Activated T-helper 17 cell treated with anti-CD3 and anti-CD28 coated beads, Interleukin-2, amount 50 U/mL, for 72 hours (primary cell): ENCODE results near the gene PRR12. TPM values are rescaled to one million over a fixed set of nuclear protein-coding genes. Genes with fewer than 3 reads are reported as not detected.
"Not testable (repeated sequence)": the region's sequence is repeated elsewhere in the genome, so short reads cannot be mapped to it uniquely, and the experiment has no call there.

ENCODE experiments used
- ATAC-seq: fragments of 150-1000 bp; cut with Tn5 transposase; replicated peaks from 2 replicates; pipeline ENCODE4 v1.10.0; 2021; ENCODE audit warnings: mild to moderate bottlenecking, moderate library complexity
- H3K27ac Mint-ChIP-seq: one replicate; pipeline ENCODE4 v1.8.0; 2022; ENCODE audit warnings: mixed read lengths
- H3K27me3 Mint-ChIP-seq: one replicate; pipeline ENCODE4 v1.8.0; 2022; ENCODE audit warnings: mixed read lengths
- H3K36me3 Mint-ChIP-seq: one replicate; pipeline ENCODE4 v1.8.0; 2022; ENCODE audit warnings: low read depth, mild to moderate bottlenecking, mixed read lengths
- H3K4me1 Mint-ChIP-seq: one replicate; pipeline ENCODE4 v1.8.0; 2022; ENCODE audit warnings: mixed read lengths
- H3K4me3 Mint-ChIP-seq: one replicate; pipeline ENCODE4 v1.8.0; 2022; ENCODE audit warnings: mild to moderate bottlenecking, mixed read lengths
- H3K9me3 Mint-ChIP-seq: one replicate; pipeline ENCODE4 v1.8.0; 2022; ENCODE audit warnings: mixed read lengths
- total RNA-seq, 2 donors: library from RNA; stranded (reverse); gene quantifications; one replicate each; pipeline ENCODE4 v1.2.3, GENCODE V29; 2022

The PRR12 gene
- total RNA-seq, 2 donors from 2014 or later: 27.2 to 27.8 TPM

DNA sequence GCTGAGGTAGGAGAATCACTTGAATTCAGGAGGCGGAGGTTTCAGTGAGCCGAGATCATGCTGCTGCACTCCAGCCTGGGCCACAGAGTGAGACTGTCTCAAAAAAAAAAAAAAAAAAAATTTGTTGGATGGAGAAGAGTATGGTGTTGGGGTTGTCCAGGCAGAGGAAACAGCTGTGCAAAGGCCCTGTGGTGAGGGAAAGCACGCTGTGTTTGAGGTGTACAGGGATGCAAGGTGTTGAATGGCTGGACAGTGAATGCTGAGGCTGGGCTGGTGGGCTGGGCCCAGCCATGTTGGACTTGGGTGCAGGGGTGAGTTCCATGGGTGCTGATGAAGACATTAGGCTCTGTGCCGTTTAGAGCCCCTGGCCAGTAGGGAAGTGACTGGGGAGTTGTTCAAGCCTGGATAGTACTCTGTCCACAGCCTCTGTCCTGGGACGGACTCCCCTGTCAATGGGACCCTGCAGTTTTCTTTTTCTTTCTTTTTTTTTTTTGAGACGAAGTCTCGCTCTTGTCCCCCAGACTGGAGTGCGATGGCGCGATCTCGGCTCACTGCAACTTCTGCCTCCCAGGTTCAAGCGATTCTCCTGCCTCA, 18.6 kb downstream of the PRR12 start:
- ATAC-seq: no peak
- no peaks in the 10 kb centered on the region for H3K9me3 Mint-ChIP-seq
- H3K4me1 Mint-ChIP-seq: peaks cover 11% of the 10 kb centered on the region
- no peak overlapping the region for H3K27ac Mint-ChIP-seq
- peaks cover 57% of the 10 kb centered on the region for H3K36me3 Mint-ChIP-seq
- no peaks in the 10 kb centered on the region for H3K27me3 Mint-ChIP-seq
- no peak overlapping the region for H3K4me3 Mint-ChIP-seq

DNA sequence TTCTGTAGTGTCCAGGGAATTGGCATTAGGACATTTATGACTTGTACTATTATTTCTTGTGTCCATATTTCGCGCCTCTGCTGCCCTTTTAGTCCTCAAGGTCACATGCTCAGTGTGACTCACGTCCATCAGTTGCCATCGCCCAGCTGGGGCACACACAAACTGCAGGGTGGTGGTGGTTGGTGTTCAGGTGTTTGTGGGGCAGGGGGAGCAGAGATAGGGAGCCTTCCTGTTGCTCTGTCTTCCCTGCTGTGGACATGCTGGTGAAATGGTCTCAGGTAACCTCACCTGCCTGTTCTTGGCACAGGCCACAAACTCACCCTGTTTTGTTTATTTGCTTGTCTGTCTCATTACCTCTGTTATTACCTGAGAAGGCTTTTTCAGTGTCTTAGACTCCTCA, 22.4 kb downstream of the PRR12 start:
- peak overlapping the region; percentile 89 for H3K27ac Mint-ChIP-seq
- ATAC-seq: no peak

DNA sequence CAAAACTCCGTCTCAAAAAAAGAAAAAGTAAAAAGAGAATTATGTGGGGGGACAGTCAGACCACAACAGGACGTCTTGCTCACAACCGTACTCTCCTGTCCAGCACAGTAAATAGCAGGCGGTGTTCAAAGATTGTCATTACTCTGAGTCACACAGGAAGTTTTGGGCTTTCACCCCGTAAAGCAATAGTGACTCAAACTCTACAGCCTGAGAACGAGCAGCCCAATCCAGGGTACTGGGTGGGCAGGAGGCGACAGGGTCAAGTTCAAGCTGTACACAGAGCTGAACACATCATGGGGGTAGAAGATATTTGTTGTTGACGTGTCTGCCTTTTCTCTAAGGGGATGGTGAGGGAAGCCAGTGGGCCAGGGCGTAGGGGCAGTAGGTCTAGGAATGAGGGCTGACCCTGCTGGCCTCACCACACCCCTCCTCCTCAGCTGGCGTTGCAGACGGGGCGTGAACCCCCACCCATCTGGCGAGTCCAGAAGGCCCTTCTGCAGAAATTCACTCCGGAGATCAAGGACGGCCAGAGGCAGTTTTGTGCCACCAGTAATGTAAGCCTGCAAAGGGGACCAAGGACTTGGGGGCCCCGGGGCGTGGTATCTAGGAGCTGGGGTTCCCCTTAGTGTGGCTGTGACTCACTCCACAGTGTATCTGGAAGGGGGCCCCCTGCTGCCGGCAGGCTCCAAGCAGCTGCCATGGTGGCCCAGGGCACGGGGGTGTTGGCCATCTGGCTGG, 23.3 kb downstream of the PRR12 start:
- Mint-ChIP-seq H3K27ac (peak overlapping the region; percentile 89), H3K27me3 (no peaks in the 10 kb centered on the region), H3K9me3 (no peaks in the 10 kb centered on the region), H3K36me3 (peaks cover 72% of the 10 kb centered on the region), H3K4me1 (peaks cover 13% of the 10 kb centered on the region), H3K4me3 (peak overlapping the region; percentile 59)
- peak; percentile 97 for ATAC-seq

More for the DNA sequence above, 22.4 kb downstream of the PRR12 start:
- no peaks in the 10 kb centered on the region for H3K27me3 Mint-ChIP-seq
- peaks cover 73% of the 10 kb centered on the region for H3K36me3 Mint-ChIP-seq
- H3K9me3 Mint-ChIP-seq: no peaks in the 10 kb centered on the region
- peak overlapping the region; percentile 59 for H3K4me3 Mint-ChIP-seq
- peaks cover 13% of the 10 kb centered on the region for H3K4me1 Mint-ChIP-seq

DNA sequence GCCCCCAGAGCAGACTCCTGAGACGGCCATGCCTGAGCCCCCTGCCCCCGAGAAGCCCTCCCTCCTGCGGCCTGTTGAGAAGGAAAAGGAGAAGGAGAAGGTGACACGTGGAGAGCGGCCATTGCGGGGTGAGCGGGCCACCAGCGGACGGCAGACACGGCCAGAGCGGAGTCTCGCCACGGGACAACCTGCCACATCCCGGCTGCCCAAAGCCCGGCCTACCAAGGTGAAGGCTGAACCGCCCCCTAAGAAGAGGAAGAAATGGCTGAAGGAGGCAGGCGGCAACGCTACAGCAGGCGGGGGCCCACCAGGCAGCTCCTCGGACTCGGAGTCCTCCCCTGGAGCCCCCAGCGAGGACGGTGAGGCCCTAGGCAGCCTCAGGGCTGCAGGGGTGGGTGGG, 24.9 kb downstream of the PRR12 start:
- Mint-ChIP-seq H3K4me1 (peaks cover 13% of the 10 kb centered on the region), H3K9me3 (no peaks in the 10 kb centered on the region), H3K4me3 (no peak overlapping the region), H3K27me3 (no peaks in the 10 kb centered on the region), H3K27ac (no peak overlapping the region), H3K36me3 (peaks cover 69% of the 10 kb centered on the region)
- no peak for ATAC-seq

DNA sequence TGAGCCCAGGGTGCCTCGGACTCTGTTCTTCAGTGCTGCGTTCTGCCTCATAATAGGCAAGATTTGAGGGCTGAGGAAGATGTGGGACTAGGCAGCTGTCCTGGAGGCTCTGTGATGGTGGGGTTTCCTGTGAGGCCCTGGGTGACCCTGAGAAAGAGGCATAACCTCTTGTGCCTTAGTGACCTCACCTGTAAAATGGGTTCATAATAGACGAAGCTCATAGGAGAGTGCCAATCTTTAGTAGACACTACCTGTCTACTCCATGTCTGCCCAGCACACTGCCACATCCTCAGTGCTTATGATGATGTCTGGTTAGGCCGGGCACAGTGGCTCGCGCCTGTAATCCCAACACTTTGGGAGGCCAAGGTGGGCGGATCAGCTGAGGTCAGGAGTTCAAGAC, 25.6 kb downstream of the PRR12 start:
- Mint-ChIP-seq H3K36me3 (peaks cover 71% of the 10 kb centered on the region), H3K27me3 (no peaks in the 10 kb centered on the region), H3K4me3 (no peak overlapping the region), H3K4me1 (peaks cover 13% of the 10 kb centered on the region), H3K9me3 (no peaks in the 10 kb centered on the region), H3K27ac (no peak overlapping the region)
- no peak for ATAC-seq

DNA sequence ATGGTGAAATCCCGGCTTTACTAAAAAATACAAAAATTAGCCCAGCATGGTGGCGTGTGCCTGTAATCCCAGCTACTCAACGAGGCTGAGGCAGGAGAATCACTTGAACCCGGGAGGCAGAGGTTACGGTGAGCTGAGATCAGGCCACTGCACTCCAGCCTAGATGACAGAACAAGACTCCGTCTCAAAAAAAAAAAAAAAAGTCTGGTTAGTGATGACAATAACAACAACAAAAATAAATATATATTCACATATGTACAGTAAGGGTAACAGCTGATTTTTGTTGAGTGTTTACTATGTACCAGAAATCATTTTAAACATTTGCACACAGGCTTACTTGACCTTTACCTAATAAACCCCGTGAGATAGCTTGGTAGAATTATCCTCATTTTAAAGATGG, 26.0 kb downstream of the PRR12 start:
- H3K36me3 Mint-ChIP-seq: peaks cover 74% of the 10 kb centered on the region
- H3K9me3 Mint-ChIP-seq: no peaks in the 10 kb centered on the region
- peak overlapping the region; percentile 33 for H3K27ac Mint-ChIP-seq
- no peak overlapping the region for H3K4me3 Mint-ChIP-seq
- no peak for ATAC-seq
- H3K27me3 Mint-ChIP-seq: no peaks in the 10 kb centered on the region
- H3K4me1 Mint-ChIP-seq: peaks cover 13% of the 10 kb centered on the region

DNA sequence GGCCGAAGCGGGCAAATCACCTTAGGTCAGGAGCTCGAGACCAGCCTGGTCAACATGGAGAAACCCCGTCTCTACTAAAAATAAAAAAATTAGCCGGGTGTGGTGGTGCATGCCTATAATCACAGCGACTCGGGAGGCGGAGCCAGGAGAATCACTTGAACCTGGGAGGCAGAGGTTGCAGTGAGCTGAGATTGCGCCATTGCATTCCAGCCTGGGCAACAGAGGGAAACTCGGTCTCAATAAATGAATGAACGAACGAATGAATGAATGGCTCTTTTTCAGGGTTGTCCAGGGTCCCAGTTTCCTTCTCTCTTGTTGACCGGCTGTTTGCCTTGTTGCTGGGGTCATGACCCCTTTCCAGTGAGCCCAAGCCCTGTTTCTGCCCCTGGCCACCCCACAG, 26.9 kb downstream of the PRR12 start:
- not testable (repeated sequence) for H3K9me3 Mint-ChIP-seq, H3K27me3 Mint-ChIP-seq, ATAC-seq, H3K4me3 Mint-ChIP-seq, H3K4me1 Mint-ChIP-seq
- peak overlapping the region; percentile 33 for H3K27ac Mint-ChIP-seq
- peaks cover 75% of the 10 kb centered on the region for H3K36me3 Mint-ChIP-seq

DNA sequence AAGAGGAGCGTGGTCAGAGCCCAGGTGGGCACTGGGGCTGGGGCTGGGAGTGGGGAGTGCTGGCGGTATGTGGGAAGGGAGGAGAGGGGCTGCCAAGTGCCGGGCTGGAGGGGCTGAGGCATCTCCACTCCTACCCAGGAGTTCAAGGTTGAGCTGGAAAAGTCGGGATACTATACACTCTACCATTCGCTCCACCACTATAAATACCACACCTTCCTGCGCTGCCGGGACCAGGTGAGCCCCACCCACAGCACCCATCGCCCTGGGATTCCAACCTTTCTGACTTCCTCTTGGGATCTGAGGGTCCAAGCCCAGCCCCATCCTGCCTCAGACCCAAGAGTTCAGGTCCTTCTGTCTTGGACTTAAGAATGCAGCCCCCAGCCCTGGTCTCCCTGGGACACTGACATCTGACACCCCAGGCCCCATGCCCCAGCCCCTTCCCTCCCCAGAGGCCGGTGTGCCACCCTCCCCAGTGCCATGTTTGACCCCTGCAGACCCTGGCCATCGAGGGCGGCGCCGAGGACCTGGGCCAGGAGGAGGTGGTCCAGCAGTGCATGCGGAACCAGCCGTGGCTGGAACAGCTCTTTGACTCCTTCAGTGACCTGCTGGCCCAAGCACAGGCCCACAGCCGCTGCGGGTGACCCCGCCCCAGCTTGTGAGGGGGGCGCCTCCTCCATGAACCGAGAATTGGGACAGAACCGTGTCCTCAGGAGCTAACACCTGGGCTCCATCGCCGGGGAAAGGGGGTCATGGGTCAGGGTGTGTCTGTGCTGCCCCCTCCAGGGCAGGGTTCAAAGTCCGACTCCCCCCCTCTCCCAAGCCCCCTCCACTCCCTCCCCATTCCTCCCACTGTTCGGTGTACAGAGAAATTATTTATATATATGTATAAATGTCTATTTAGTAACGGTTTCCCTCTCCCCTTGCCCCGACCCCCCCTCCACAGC, 34.3 kb downstream of the PRR12 start:
- ATAC-seq: no peak
- no peaks in the 10 kb centered on the region for H3K27me3 Mint-ChIP-seq
- no peaks in the 10 kb centered on the region for H3K9me3 Mint-ChIP-seq
- peaks cover 5% of the 10 kb centered on the region for H3K4me1 Mint-ChIP-seq
- no peak overlapping the region for H3K4me3 Mint-ChIP-seq
- H3K36me3 Mint-ChIP-seq: peaks cover 52% of the 10 kb centered on the region
- no peak overlapping the region for H3K27ac Mint-ChIP-seq

DNA sequence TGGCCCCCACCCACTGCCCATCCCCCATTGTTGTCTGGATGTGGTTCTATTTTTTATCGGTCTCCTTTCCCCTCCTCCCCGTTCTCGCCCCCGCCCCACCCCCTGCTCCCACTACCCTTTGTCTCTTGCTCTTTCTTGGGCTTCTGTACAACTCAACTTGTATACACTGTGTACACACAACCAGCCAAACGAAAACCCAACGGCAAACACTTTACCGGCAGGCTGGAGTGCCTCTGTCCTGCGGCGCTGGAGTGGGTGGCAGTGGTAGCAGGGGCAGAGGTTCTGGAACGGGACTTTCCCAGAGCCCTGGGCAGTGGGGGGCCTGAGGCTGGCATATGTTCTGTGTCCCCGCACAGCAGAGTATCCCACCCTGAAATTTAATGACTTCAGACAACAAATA, 35.2 kb downstream of the PRR12 start:
- Mint-ChIP-seq H3K36me3 (peaks cover 51% of the 10 kb centered on the region), H3K4me1 (peaks cover 5% of the 10 kb centered on the region), H3K27ac (no peak overlapping the region), H3K27me3 (no peaks in the 10 kb centered on the region), H3K9me3 (no peaks in the 10 kb centered on the region), H3K4me3 (no peak overlapping the region)
- ATAC-seq: no peak

DNA sequence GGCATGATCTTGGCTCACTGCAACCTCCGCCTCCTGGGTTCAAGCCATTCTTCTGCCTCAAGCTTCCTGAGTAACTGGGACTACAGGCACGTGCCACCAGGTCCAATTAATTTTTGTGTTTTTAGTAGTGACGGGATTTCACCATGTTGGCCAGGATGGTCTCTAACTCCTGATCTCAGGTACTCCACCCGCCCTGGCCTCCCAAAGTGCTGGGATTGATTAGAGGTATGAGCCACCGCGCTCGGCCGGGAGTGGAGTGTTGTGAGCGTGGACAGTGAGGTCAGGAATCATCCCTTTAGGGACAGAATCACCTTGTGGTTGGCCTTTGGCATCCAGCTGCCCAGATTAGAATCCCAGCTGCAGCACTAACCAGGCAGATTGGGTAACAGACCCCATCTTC, 38.7 kb downstream of the PRR12 start:
- no peaks in the 10 kb centered on the region for H3K9me3 Mint-ChIP-seq

DNA sequence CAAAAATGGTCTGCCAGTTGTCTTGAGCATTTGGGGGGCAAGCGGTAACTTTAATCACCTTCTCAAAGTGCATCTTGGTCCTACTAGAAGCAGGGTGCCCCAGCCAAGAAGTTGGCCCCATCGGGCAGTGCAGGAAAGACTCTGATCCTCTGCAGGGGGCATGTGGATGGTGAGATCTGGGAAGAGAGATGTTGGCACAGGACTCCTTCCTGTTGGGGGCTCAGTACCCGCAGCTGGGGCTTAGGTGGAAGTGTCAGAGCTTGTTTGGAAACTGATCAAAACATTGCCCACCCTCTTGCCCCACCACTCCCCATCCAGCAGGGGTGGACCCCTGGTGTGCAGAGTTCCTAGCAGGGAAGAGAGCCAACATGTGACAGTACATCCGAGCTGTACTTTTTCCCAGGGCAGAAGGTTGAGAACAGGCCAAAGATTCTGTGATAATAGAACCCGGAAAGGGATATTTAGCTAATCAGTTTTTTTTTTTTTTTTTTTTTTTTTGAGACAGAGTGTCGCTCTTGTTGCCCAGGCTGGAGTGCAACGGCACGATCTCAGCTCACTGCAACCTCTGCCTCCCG, 40.1 kb downstream of the PRR12 start:
- peaks cover 9% of the 10 kb centered on the region for H3K4me1 Mint-ChIP-seq
- H3K27me3 Mint-ChIP-seq: no peaks in the 10 kb centered on the region
- no peaks in the 10 kb centered on the region for H3K9me3 Mint-ChIP-seq
- peaks cover 18% of the 10 kb centered on the region for H3K36me3 Mint-ChIP-seq
- ATAC-seq: no peak
- H3K4me3 Mint-ChIP-seq: no peak overlapping the region
- no peak overlapping the region for H3K27ac Mint-ChIP-seq

More for the DNA sequence above, 38.7 kb downstream of the PRR12 start:
- no peak overlapping the region for H3K27ac Mint-ChIP-seq
- H3K4me1 Mint-ChIP-seq: peaks cover 5% of the 10 kb centered on the region
- no peak overlapping the region for H3K4me3 Mint-ChIP-seq
- H3K36me3 Mint-ChIP-seq: peaks cover 25% of the 10 kb centered on the region
- H3K27me3 Mint-ChIP-seq: no peaks in the 10 kb centered on the region
- ATAC-seq: no peak

DNA sequence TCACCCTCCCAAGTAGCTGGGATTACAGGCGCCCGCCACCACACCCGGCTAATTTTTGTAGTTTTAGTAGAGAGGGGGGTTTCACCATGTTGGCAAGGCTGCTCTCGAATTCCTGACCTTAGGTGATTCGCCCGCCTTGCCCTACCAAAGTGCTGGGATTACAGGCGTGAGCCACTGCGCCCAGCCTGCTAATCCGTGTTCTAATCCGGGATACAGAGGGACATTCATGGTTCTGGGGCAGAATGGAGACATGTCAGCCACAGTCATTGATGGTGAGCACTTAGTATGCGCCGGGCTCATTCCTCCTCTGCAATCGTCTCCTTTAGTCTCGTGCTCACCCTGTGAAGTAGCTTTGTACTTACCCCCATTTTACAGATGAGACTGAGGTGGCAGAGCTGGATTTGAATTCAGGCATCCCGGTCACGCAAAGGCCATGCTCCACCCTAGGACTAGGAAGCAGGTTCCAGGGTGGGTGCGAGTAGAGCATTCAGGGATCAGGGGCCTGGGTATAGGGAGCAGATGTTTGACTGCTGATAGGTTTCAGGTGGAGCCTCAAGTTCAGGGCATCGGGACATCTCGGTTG, 40.7 kb downstream of the PRR12 start:
- Mint-ChIP-seq H3K36me3 (peaks cover 13% of the 10 kb centered on the region), H3K27me3 (no peaks in the 10 kb centered on the region)
- no peak for ATAC-seq

DNA sequence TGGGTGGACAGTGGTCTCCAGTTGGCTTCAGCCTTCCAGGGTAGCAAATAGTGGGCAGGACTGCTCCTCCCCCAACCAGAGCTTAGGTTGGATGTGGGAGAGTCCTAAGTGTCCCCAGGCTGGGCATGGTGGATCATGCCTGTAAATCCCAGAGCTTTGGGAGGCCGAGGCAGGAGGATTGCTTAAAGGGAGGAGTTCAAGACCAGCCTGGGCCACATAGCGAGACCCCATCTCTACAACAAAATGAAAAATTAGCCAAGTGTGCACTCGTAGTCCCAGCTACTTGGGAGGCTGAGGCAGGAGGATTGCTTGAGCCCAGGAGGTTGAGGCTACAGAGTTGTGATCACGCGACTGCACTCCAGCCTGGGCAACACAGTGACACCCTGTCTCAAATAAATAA, 41.6 kb downstream of the PRR12 start:
- Mint-ChIP-seq H3K9me3 (no peaks in the 10 kb centered on the region), H3K27ac (no peak overlapping the region), H3K36me3 (peaks cover 6% of the 10 kb centered on the region), H3K27me3 (no peaks in the 10 kb centered on the region), H3K4me3 (no peak overlapping the region), H3K4me1 (peaks cover 12% of the 10 kb centered on the region)
- ATAC-seq: no peak

More for the DNA sequence above, 40.7 kb downstream of the PRR12 start:
- H3K9me3 Mint-ChIP-seq: no peaks in the 10 kb centered on the region
- no peak overlapping the region for H3K4me3 Mint-ChIP-seq
- no peak overlapping the region for H3K27ac Mint-ChIP-seq
- peaks cover 11% of the 10 kb centered on the region for H3K4me1 Mint-ChIP-seq

DNA sequence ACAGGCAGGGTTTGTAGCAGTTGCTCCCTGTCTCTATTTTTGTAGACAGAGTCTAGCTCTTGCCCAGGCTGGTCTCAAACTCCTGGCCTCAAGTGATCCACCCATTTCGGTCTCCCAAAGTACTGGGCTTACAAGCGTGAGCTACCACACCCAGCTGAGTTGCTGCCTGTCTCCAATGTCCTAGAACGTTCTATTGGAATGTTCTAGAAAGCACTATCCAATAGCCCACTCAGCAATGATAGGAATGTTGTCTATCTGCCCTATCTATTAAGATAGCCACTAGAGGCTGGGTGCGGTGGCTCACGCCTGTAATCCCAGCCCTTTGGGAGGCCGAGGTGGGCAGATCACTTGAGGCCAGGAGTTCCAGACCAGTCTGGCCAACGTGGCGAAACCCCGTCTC, 42.3 kb downstream of the PRR12 start:
- not testable (repeated sequence) for H3K9me3 Mint-ChIP-seq, H3K4me3 Mint-ChIP-seq, H3K27ac Mint-ChIP-seq, H3K36me3 Mint-ChIP-seq, H3K27me3 Mint-ChIP-seq, ATAC-seq
- peaks cover 17% of the 10 kb centered on the region for H3K4me1 Mint-ChIP-seq
